Esophagus squamous epithelium (tissue), 5 donors: Measurements from ENCODE around the gene PIGX. TPM values are rescaled to one million over a fixed set of nuclear protein-coding genes. Genes with fewer than 3 reads are reported as not detected.

ENCODE experiments used
- DNase-seq: peaks from one replicate; lab custom pipeline; 2025; lab: John Stamatoyannopoulos, UW
- H3K27ac ChIP-seq, 4 donors: fragments of 200-600 bp; sonication (generic); one replicate each; pipeline ENCODE4 v1.5.1; 2016 to 2019; ENCODE audit warnings: mild to moderate bottlenecking in 1 of 4
- H3K27me3 ChIP-seq, 4 donors: fragments of 200-600 bp; sonication (generic); 1 replicate in 3 of 4; 2 replicates in 1 of 4; pipeline versions ENCODE4 v1.5.1 to v1.6.0; 2017 to 2021; ENCODE audit warnings: antibody characterized with exemption in 1 of 4
- H3K36me3 ChIP-seq, 3 donors: fragments of 200-600 bp; sonication (generic); one replicate each; pipeline ENCODE4 v1.5.1; 2016 to 2019
- H3K4me1 ChIP-seq, 3 donors: fragments of 200-600 bp; sonication (generic); one replicate each; pipeline ENCODE4 v1.5.1; 2017 to 2019
- H3K4me3 ChIP-seq, 4 donors: fragments of 200-600 bp; sonication (generic); 1 replicate in 3 of 4; 2 replicates in 1 of 4; pipeline ENCODE4 v1.5.1; 2016 to 2019; ENCODE audit warnings: mild to moderate bottlenecking in 2 of 4, moderate library complexity in 1 of 4
- H3K9me3 ChIP-seq, 3 donors: fragments of 200-600 bp; sonication (generic); one replicate each; pipeline ENCODE4 v1.5.1; 2016 to 2019
- CTCF ChIP-seq, 6 experiments: fragments of 450-650 bp in 4 of 6; fragments of 200-600 bp in 2 of 6; sonication (generic) in 2 of 6; IDR thresholded peaks; one replicate each; pipeline ENCODE4 v1.5.1; 2016 to 2019; ENCODE audit warnings: antibody characterized with exemption in 6 of 6, mild to moderate bottlenecking in 4 of 6, moderate library complexity in 4 of 6
- POLR2A ChIP-seq, 4 donors: fragments of 450-650 bp; IDR thresholded peaks; one replicate each; pipeline ENCODE4 v1.6.1; 2017; ENCODE audit warnings: antibody characterized with exemption in 4 of 4, mild to moderate bottlenecking in 4 of 4, moderate library complexity in 3 of 4
- WGBS, 2 donors: methylation state at CpG; one replicate each; pipeline ENCODE4 v1.1.5; 2018; 5-methylcytosine and 5-hydroxymethylcytosine counted together
- intact Hi-C: fragments of 100-400 bp; cut with DNase I; formaldehyde crosslinking; loops from one replicate; pipeline ENCODE4 v1.15.0; 2022
- small RNA-seq, 4 donors: library from RNA; depleted of rRNA; stranded (forward); fragments of <200 nt; gene quantifications; one replicate each; pipeline ENCODE3, GENCODE V24; 2016
- total RNA-seq, 4 donors: library from RNA; depleted of rRNA; stranded (reverse); fragments of >200 nt; gene quantifications; one replicate each; pipeline ENCODE4 v1.1.0, GENCODE V29; 2016
- donor health status: DM: yes; HTN: yes; CAD: no.

The PIGX gene
- total RNA-seq, 4 donors from 2014 or later = 19.5 to 58.6 (median 21.6) TPM

GRCh38 chr3:196782511-196782910 lies 70.3 kb downstream of the PIGX start:
- no peak for TF ChIP-seq CTCF (IDR thresholded peaks at IDR 0.05)
- no peak for TF ChIP-seq POLR2A (IDR thresholded peaks at IDR 0.05)
- H3K36me3 ChIP-seq = peaks cover 0 to 59% (median 5%) of the 10 kb centered on the region in 3 donors
- 91 to 92% methylated on average over 4 of the region's 4 CpGs for WGBS, 2 donors
- no peak overlapping the region for H3K27ac ChIP-seq
- H3K4me3 ChIP-seq = no peak overlapping the region
- H3K9me3 ChIP-seq = no peaks in the 10 kb centered on the region
- intact Hi-C loops = no loop called here
- no peaks in the 10 kb centered on the region for H3K27me3 ChIP-seq
- H3K4me1 ChIP-seq = peaks cover 5 to 21% (median 6%) of the 10 kb centered on the region in 3 donors
- DNase-seq = no peak

Small RNA genes lying within 50 kb of the gene (small RNA-seq; reads per million reads assigned to genes)
- 0 reads per million in 4 donors for gene RNU4-89P
- gene RNU6-42P = 0 to 0.18 (median 0) reads per million in 4 donors
- 0 reads per million in 4 donors for gene RNU6-646P

Other genes starting within 250 kb of the PIGX start
- 10 to 100 TPM; 13.0 to 23.8 (median 19.6) TPM for gene RNF168, start 208.6 kb upstream of the PIGX start, total RNA-seq
- not detected for gene SMCO1, start 197.0 kb upstream of the PIGX start, total RNA-seq
- 10 to 100 TPM in 1 of 4 donors, 1 to 10 TPM in 3; 2.5 to 12.6 (median 5.5) TPM for gene WDR53, start 143.8 kb upstream of the PIGX start, total RNA-seq
- gene FBXO45, start 143.7 kb upstream of the PIGX start, total RNA-seq = 10 to 100 TPM in 3 of 4 donors, 1 to 10 TPM in 1; 6.6 to 19.9 (median 12.9) TPM
- 1 to 10 TPM in 1 of 4 donors, under 1 TPM in 2, not detected in 1; 0.18 to 4.8 (median 0.70) TPM for gene NRROS, start 72.7 kb upstream of the PIGX start, total RNA-seq
- gene CEP19, start 127 bp upstream of the PIGX start, total RNA-seq = 1 to 10 TPM in 3 of 4 donors, under 1 TPM in 1; 0.80 to 3.1 (median 1.2) TPM
- gene PAK2, start 27.5 kb downstream of the PIGX start, total RNA-seq = 10 to 100 TPM; 24.6 to 42.9 (median 38.8) TPM
- 10 to 100 TPM; 14.5 to 37.8 (median 21.3) TPM for gene SENP5, start 155.5 kb downstream of the PIGX start, total RNA-seq
- gene NCBP2, start 230.2 kb downstream of the PIGX start, total RNA-seq = 10 to 100 TPM; 21.1 to 47.0 (median 33.5) TPM